Mesangial cell (primary cell): Measurements from ENCODE around the gene KEL. TPM values are rescaled to one million over a fixed set of nuclear protein-coding genes. Genes with fewer than 3 reads are reported as not detected.

Experiments used
- total RNA-seq: library from RNA; depleted of rRNA; stranded (reverse); fragments of >200 nt; gene quantifications from 2 replicates; pipeline ENCODE4 v1.2.3, GENCODE V29; 2015

The KEL gene, protein sequence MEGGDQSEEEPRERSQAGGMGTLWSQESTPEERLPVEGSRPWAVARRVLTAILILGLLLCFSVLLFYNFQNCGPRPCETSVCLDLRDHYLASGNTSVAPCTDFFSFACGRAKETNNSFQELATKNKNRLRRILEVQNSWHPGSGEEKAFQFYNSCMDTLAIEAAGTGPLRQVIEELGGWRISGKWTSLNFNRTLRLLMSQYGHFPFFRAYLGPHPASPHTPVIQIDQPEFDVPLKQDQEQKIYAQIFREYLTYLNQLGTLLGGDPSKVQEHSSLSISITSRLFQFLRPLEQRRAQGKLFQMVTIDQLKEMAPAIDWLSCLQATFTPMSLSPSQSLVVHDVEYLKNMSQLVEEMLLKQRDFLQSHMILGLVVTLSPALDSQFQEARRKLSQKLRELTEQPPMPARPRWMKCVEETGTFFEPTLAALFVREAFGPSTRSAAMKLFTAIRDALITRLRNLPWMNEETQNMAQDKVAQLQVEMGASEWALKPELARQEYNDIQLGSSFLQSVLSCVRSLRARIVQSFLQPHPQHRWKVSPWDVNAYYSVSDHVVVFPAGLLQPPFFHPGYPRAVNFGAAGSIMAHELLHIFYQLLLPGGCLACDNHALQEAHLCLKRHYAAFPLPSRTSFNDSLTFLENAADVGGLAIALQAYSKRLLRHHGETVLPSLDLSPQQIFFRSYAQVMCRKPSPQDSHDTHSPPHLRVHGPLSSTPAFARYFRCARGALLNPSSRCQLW
- total RNA-seq, result 0.13 TPM in 1 of 2 replicates, not detected in the other

DNA sequence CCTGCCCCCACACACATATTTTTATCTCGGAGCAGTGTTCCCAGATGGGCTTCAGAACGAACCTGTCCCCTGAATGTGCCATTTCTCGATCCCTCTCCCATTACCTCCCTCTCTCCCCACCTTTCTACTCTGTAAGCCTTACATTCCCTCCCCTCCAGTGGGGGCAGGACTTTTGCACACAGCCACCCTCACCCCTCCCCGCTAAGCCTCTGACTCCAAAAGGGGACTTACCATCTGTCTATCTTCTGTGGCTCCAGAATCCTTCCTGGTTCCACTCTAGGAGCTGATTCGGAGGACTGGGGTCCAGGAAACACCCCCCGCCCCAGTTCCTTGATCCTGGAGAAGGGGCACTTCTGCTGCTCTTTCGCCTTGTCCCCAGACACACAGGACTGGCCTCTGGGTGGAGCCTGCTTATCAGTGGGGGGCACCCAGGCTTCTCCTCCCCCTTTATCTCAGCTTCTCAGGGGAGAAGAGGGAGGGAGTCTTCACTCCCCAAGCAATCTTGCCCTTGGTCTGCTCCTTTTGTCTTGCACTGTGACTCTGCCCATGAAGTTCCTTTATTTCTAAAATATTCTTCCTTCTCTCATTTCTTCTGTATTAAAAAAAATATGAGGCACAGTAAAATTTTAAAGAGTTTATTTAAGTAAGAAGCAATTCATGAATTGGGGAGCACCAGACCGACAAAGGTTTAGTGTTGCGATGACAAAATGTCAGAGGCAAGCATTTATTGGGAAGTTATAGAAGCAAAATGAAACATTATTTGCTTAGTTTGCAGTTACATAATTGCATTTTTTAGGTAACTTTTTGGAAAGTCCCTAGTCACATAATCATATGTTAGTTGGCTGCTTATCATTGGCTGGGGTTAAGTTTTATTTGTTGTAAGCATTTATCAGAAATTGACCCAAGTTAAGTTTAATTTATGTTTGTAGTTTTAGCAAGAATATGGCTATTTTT, at the start of gene KEL:
Gene KEL (minus strand): TSS at position 391 of the 954 bp plus-strand sequence. CDS start 157 bp downstream, at position 234.

GRCh38 chr7:142939226-142939910, 22.8 kb downstream of the KEL start, which contains the start of gene LLCFC1:
Gene LLCFC1, plus strand, starts transcription at chr7:142939484. Its CDS starts 138 bp downstream, at chr7:142939622.

GRCh38 chr7:142933624-142934023, 28.5 kb downstream of the KEL start, which contains the start of gene TRPV5:
Gene TRPV5, minus strand, starts transcription at chr7:142933746. Its CDS starts 287 bp downstream, at chr7:142933459.

Other genes starting within 250 kb of the KEL start
- not detected in 2 replicates for gene PRSS1, start 212.9 kb downstream of the KEL start, total RNA-seq
- gene PRSS2, start 191.4 kb downstream of the KEL start, total RNA-seq, result not detected in 2 replicates
- 4.2 and 5.5 TPM in 2 replicates for gene EPHB6, start 107.3 kb downstream of the KEL start, total RNA-seq
- gene TRPV6, start 76.6 kb downstream of the KEL start, total RNA-seq, result not detected in 2 replicates
- gene TRPV5, start 28.6 kb downstream of the KEL start, total RNA-seq, result not detected in 2 replicates
- not detected in 2 replicates for gene LLCFC1, start 22.9 kb downstream of the KEL start, total RNA-seq
- gene OR9A2, start 64.8 kb upstream of the KEL start, total RNA-seq, result not detected in 2 replicates
- gene OR6V1, start 90.0 kb upstream of the KEL start, total RNA-seq, result not detected in 2 replicates
- not detected in 2 replicates for gene PIP, start 169.7 kb upstream of the KEL start, total RNA-seq
- gene TAS2R39, start 221.1 kb upstream of the KEL start, total RNA-seq, result not detected in 2 replicates